ENCODE data around the gene MLYCD.

Gene MLYCD

GRCh38 chr16:83863682-83864081 is 35.2 kb upstream of the MLYCD start:
- Histone ChIP-seq H3K4me1 (ENCODE audit: control insufficient read depth, insufficient read depth, low read length) (no peaks in the 10 kb centered on the region), H3K9me3 (ENCODE audit: control insufficient read depth, low read length) (no peaks in the 10 kb centered on the region), H3K4me3 (ENCODE audit: insufficient read depth, low read depth, low read length) (no peak overlapping the region), H3K36me3 (ENCODE audit: control insufficient read depth, insufficient read depth, low read length) (no peaks in the 10 kb centered on the region), H3K27me3 (ENCODE audit: control insufficient read depth, insufficient read depth, low read length, poor library complexity, severe bottlenecking) (no peaks in the 10 kb centered on the region), H3K27ac (ENCODE audit: insufficient read depth, low read depth, low read length, poor library complexity, severe bottlenecking) (no peak overlapping the region)
- 91 to 100% methylated on average over 1 of the region's 1 CpG for WGBS, 2 experiments

- WGBS, 2 experiments: 89 to 91% methylated on average over 4 of the region's 5 CpGs
- no peaks in the 10 kb centered on the region for H3K36me3 ChIP-seq (ENCODE audit: control insufficient read depth, insufficient read depth, low read length)
- H3K4me3 ChIP-seq (ENCODE audit: insufficient read depth, low read depth, low read length): no peak overlapping the region
- H3K4me1 ChIP-seq (ENCODE audit: control insufficient read depth, insufficient read depth, low read length): no peaks in the 10 kb centered on the region
- H3K27ac ChIP-seq (ENCODE audit: insufficient read depth, low read depth, low read length, poor library complexity, severe bottlenecking): no peak overlapping the region
- H3K27me3 ChIP-seq (ENCODE audit: control insufficient read depth, insufficient read depth, low read length, poor library complexity, severe bottlenecking): no peaks in the 10 kb centered on the region
- no peaks in the 10 kb centered on the region for H3K9me3 ChIP-seq (ENCODE audit: control insufficient read depth, low read length)
These were observed 28.1 kb upstream of the MLYCD start for GRCh38 chr16:83870830-83871229.

DNA sequence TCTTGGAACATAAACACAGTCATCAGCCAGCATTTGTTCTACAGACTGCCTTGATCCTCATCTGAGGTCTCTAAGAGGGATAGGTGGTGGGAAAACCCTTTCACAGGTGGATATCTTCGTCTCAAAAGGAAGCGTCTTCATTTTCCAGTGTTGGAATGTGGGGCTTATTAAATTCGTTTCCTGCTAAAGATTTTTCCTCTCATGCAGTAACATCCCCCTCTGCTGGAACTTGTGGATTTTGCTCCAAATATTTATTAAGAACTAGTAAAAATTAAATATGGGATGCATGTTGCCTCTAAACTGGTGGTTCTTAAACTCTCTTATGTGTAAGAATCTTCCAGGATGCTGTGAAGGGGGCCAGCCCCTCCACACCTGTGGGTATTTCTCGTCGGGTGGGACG is 20.1 kb upstream of the MLYCD start:
- no peaks in the 10 kb centered on the region for H3K27me3 ChIP-seq (ENCODE audit: control insufficient read depth, insufficient read depth, low read length, poor library complexity, severe bottlenecking)
- WGBS, 2 experiments: 77% methylated on average over 3 to 6 of the region's 6 CpGs
- no peak overlapping the region for H3K27ac ChIP-seq (ENCODE audit: insufficient read depth, low read depth, low read length, poor library complexity, severe bottlenecking)
- no peaks in the 10 kb centered on the region for H3K4me1 ChIP-seq (ENCODE audit: control insufficient read depth, insufficient read depth, low read length)
- no peaks in the 10 kb centered on the region for H3K36me3 ChIP-seq (ENCODE audit: control insufficient read depth, insufficient read depth, low read length)
- H3K9me3 ChIP-seq (ENCODE audit: control insufficient read depth, low read length): no peaks in the 10 kb centered on the region
- H3K4me3 ChIP-seq (ENCODE audit: insufficient read depth, low read depth, low read length): no peak overlapping the region

- H3K36me3 ChIP-seq (ENCODE audit: control insufficient read depth, insufficient read depth, low read length): no peaks in the 10 kb centered on the region
- peaks cover under 1% of the 10 kb centered on the region for H3K4me1 ChIP-seq (ENCODE audit: control insufficient read depth, insufficient read depth, low read length)
- H3K9me3 ChIP-seq (ENCODE audit: control insufficient read depth, low read length): no peaks in the 10 kb centered on the region
- H3K4me3 ChIP-seq (ENCODE audit: insufficient read depth, low read depth, low read length): no peak overlapping the region
- H3K27ac ChIP-seq (ENCODE audit: insufficient read depth, low read depth, low read length, poor library complexity, severe bottlenecking): no peak overlapping the region
- 79 to 81% methylated on average over 8 of the region's 8 CpGs for WGBS, 2 experiments
- no peaks in the 10 kb centered on the region for H3K27me3 ChIP-seq (ENCODE audit: control insufficient read depth, insufficient read depth, low read length, poor library complexity, severe bottlenecking)
These were observed 16.6 kb upstream of the MLYCD start for GRCh38 chr16:83882163-83882885.

GRCh38 chr16:83886199-83886971 is 12.5 kb upstream of the MLYCD start:
- H3K36me3 ChIP-seq (ENCODE audit: control insufficient read depth, insufficient read depth, low read length): no peaks in the 10 kb centered on the region
- no peaks in the 10 kb centered on the region for H3K9me3 ChIP-seq (ENCODE audit: control insufficient read depth, low read length)
- H3K4me1 ChIP-seq (ENCODE audit: control insufficient read depth, insufficient read depth, low read length): peaks cover 5% of the 10 kb centered on the region
- no peaks in the 10 kb centered on the region for H3K27me3 ChIP-seq (ENCODE audit: control insufficient read depth, insufficient read depth, low read length, poor library complexity, severe bottlenecking)
- no peak overlapping the region for H3K27ac ChIP-seq (ENCODE audit: insufficient read depth, low read depth, low read length, poor library complexity, severe bottlenecking)
- WGBS, 2 experiments: 96 to 97% methylated on average over 13 of the region's 13 CpGs
- no peak overlapping the region for H3K4me3 ChIP-seq (ENCODE audit: insufficient read depth, low read depth, low read length)

DNA sequence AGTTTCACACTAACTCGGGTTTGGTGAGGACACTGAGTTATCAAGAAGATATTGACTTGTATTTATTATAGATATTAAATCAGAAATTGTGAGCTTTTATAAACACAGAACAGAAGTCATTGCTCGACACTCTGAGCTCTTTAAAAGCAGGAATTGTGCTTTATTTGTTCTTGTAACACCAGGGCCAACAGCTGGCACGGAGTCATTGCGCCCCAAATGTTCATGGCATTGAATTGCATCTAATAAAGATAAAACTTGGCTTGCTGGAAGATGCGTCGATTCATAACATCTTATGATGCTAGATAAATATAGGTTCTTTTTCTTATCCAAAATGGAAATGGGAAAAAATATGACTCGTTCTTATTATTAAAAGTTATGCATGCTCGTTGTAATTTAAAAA is 11.8 kb upstream of the MLYCD start:
- Histone ChIP-seq H3K9me3 (ENCODE audit: control insufficient read depth, low read length) (no peaks in the 10 kb centered on the region), H3K36me3 (ENCODE audit: control insufficient read depth, insufficient read depth, low read length) (no peaks in the 10 kb centered on the region), H3K4me1 (ENCODE audit: control insufficient read depth, insufficient read depth, low read length) (peaks cover 5% of the 10 kb centered on the region), H3K4me3 (ENCODE audit: insufficient read depth, low read depth, low read length) (no peak overlapping the region), H3K27me3 (ENCODE audit: control insufficient read depth, insufficient read depth, low read length, poor library complexity, severe bottlenecking) (no peaks in the 10 kb centered on the region), H3K27ac (ENCODE audit: insufficient read depth, low read depth, low read length, poor library complexity, severe bottlenecking) (no peak overlapping the region)
- 86 to 90% methylated on average over 7 to 8 of the region's 8 CpGs for WGBS, 2 experiments

GRCh38 chr16:83887564-83887963 is 11.4 kb upstream of the MLYCD start:
- 64 to 71% methylated on average over 8 of the region's 8 CpGs for WGBS, 2 experiments
- H3K4me3 ChIP-seq (ENCODE audit: insufficient read depth, low read depth, low read length): no peak overlapping the region
- no peaks in the 10 kb centered on the region for H3K27me3 ChIP-seq (ENCODE audit: control insufficient read depth, insufficient read depth, low read length, poor library complexity, severe bottlenecking)
- no peaks in the 10 kb centered on the region for H3K36me3 ChIP-seq (ENCODE audit: control insufficient read depth, insufficient read depth, low read length)
- H3K27ac ChIP-seq (ENCODE audit: insufficient read depth, low read depth, low read length, poor library complexity, severe bottlenecking): no peak overlapping the region
- H3K9me3 ChIP-seq (ENCODE audit: control insufficient read depth, low read length): no peaks in the 10 kb centered on the region
- peaks cover 5% of the 10 kb centered on the region for H3K4me1 ChIP-seq (ENCODE audit: control insufficient read depth, insufficient read depth, low read length)

DNA sequence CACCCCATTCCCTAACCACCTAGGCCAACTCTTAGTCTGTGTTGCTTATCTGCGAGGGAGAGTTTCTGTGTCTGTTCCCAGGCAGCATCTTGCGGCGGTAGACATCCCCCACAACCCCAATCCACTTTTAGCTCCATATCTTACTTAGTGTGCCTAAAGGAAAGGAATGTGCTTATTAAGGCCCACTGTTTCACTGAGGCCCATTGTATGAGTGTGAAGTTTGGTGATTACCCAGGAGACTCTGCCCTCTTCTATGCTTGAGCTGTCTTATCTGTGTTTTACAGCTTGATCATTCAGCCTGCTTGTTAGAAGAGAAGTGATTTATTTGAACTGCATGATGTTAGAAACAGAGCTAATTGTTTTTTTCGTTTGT is 10.3 kb upstream of the MLYCD start:
- H3K9me3 ChIP-seq (ENCODE audit: control insufficient read depth, low read length): no peaks in the 10 kb centered on the region
- peaks cover 5% of the 10 kb centered on the region for H3K4me1 ChIP-seq (ENCODE audit: control insufficient read depth, insufficient read depth, low read length)
- H3K27me3 ChIP-seq (ENCODE audit: control insufficient read depth, insufficient read depth, low read length, poor library complexity, severe bottlenecking): no peaks in the 10 kb centered on the region
- H3K4me3 ChIP-seq (ENCODE audit: insufficient read depth, low read depth, low read length): no peak overlapping the region
- H3K27ac ChIP-seq (ENCODE audit: insufficient read depth, low read depth, low read length, poor library complexity, severe bottlenecking): no peak overlapping the region
- no peaks in the 10 kb centered on the region for H3K36me3 ChIP-seq (ENCODE audit: control insufficient read depth, insufficient read depth, low read length)
- 94 to 95% methylated on average over 4 of the region's 4 CpGs for WGBS, 2 experiments

- H3K4me1 ChIP-seq (ENCODE audit: control insufficient read depth, insufficient read depth, low read length): peaks cover 5% of the 10 kb centered on the region
- no peaks in the 10 kb centered on the region for H3K9me3 ChIP-seq (ENCODE audit: control insufficient read depth, low read length)
- no peaks in the 10 kb centered on the region for H3K27me3 ChIP-seq (ENCODE audit: control insufficient read depth, insufficient read depth, low read length, poor library complexity, severe bottlenecking)
- no peaks in the 10 kb centered on the region for H3K36me3 ChIP-seq (ENCODE audit: control insufficient read depth, insufficient read depth, low read length)
- no peak overlapping the region for H3K27ac ChIP-seq (ENCODE audit: insufficient read depth, low read depth, low read length, poor library complexity, severe bottlenecking)
- H3K4me3 ChIP-seq (ENCODE audit: insufficient read depth, low read depth, low read length): no peak overlapping the region
- WGBS, 2 experiments: 94 to 95% methylated on average over 3 to 5 of the region's 5 CpGs
These were observed 8.6 kb upstream of the MLYCD start for GRCh38 chr16:83890359-83890758.

DNA sequence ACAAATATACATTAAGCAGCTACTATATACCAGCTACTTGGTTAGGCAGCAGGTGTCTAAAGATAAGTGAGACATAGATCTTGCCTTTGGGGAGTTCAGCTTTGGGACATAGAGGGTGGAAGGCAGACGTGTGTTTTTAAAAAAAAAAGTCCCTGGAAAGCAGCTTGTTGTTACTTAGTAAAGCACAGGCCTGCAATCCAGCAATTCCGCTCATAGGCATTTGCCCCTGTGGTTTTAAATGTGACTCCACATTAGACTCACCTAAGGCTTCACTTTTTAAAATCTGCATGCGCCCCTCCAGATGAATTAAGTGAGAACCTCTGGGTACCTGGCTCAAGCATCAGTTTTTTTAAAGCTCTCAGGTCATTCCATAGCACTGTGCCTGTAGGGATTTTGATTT is 7.2 kb upstream of the MLYCD start:
- no peak overlapping the region for H3K27ac ChIP-seq (ENCODE audit: insufficient read depth, low read depth, low read length, poor library complexity, severe bottlenecking)
- H3K4me1 ChIP-seq (ENCODE audit: control insufficient read depth, insufficient read depth, low read length): peaks cover 5% of the 10 kb centered on the region
- H3K4me3 ChIP-seq (ENCODE audit: insufficient read depth, low read depth, low read length): no peak overlapping the region
- no peaks in the 10 kb centered on the region for H3K9me3 ChIP-seq (ENCODE audit: control insufficient read depth, low read length)
- H3K36me3 ChIP-seq (ENCODE audit: control insufficient read depth, insufficient read depth, low read length): no peaks in the 10 kb centered on the region
- WGBS, 2 experiments: 92 to 94% methylated on average over 3 of the region's 3 CpGs
- no peaks in the 10 kb centered on the region for H3K27me3 ChIP-seq (ENCODE audit: control insufficient read depth, insufficient read depth, low read length, poor library complexity, severe bottlenecking)

Measured in ectodermal cell (in vitro differentiated cells).